Stimulated activated CD4-positive, alpha-beta T cell treated with anti-CD3 and anti-CD28 coated beads, Interleukin-1b, Interleukin-23, amount 100 ng/mL, for 4 hours (primary cell): ENCODE measurements around the gene CCDC191.

ENCODE experiments used
- DNase-seq, 2 donors: peaks; one replicate each; pipeline ENCODE4 v3.0.0-alpha.2; 2020; ENCODE audit warnings: low read depth in 2 of 2

Gene CCDC191, protein sequence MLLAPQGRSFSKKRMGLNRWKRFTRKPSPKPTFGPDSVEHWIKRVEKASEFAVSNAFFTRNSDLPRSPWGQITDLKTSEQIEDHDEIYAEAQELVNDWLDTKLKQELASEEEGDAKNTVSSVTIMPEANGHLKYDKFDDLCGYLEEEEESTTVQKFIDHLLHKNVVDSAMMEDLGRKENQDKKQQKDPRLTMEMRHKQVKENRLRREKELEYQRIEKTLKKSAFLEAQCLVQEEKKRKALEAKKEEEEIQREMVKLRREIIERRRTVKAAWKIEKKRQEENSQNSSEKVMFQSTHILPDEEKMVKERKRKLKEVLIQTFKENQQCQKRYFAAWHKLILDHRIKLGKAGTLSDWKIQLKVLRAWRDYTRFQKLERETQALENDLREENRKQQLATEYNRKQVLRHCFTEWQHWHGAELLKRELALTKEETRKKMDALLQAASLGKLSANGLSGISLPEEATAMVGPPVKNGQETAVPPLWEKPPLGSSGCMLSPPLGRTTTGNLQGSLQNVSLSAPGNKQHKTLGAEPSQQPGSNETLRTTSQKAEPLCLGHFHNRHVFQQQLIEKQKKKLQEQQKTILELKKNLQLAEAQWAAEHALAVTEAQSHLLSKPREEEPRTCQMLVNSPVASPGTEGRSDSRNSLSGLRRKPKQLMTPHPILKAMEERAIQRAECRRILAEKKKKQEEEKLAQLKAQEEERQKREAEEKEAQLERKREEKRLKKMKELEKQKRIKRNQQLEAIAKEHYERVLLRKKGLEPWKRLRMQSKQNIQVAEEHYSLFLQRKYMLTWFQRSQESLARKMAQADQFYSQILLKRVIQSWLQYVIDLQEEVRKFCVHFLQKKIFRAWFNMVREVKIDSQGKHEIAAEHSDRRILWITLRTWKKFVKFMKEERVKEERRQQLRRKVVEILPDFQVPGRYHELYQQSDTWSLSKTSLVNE

DNA sequence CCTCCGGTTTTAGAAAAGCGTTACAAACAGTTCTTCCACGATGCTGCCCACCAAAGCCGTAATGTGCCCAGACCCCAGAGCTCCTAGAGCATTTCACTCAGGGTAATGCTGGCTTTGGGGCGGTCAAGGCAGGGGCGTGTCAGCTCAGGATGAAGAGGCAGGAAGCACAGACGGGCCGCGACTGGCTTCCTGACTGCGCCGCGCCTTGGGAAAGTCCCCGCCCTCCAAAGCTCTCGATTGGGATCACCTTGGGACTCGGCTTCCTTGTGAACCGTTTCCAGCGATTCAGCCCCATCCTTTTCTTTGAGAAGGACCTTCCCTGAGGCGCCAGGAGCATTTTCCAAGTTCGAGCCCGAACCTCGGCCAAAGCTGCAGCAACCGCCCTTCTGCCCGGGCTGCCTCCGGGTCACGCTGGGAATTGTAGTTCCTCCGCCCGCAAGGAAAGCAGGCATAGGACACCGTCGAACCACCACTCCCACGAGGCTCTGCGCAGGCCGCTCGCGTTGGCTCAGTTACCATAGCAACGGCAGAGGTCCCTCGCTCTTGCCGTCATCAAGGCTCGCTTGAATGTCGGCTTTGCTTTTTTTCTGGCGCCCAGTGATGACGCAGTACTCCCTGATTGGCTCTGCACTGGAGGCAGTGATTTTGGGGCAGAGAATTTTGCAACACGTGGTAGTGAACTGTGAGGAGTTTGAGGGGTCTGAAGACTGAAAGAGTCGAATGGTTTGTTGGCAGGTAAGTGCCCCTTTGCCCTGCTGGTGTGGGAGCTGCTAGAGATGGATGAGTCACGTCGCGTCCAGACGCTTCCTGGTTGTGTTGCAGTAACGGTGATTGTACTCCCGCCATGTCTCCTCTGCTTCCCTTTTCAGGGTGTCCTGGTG lies at the start of gene CCDC191, which contains the start of gene QTRT2:
Gene CCDC191 (minus strand): TSS at position 397 of the 881 bp plus-strand sequence. CDS start 60 bp downstream, at position 337.
Gene QTRT2 (plus strand): TSS at position 608 of the 881 bp plus-strand sequence. CDS start 8,521 bp downstream, outside the sequence.
- peak; percentile 88 to 95 for DNase-seq

DNA sequence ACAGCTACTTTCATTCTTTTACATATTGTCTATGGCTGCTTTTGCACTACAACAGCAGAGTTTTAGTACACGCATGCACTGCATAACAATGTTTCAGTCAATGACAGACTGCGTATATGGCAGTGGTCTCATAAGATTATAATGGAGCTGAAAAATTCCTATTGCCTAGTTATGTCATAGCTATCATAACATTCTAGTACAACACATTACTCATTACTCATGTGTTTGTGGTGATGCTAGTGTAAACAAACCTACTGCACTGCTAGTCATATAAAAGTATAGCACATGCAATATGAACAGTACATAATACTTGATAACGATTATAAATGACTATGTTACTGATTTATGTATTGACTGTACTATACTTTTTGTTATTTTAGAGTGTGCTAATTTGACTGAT lies 48.1 kb upstream of the CCDC191 start:
- DNase-seq, result no peak

DNA sequence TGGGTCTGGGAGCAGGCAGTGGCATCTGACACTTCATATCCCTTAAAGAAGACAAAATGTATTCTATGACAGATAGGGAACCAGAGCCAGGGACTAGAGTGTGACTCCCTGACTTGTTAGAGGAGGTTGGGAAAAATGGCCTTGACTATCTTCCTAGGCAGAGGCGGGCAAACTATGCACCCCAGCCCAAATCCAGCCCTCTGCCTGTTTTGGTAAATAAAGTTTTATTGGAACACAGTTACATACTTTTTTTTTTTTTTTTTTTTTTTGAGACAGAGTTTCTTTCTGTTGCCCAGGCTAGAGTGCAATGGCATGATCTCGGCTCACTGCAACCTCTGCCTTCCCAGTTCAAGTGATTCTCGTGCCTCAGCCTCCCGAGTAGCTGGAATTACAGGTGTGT lies 47.5 kb upstream of the CCDC191 start:
- no peak for DNase-seq

DNA sequence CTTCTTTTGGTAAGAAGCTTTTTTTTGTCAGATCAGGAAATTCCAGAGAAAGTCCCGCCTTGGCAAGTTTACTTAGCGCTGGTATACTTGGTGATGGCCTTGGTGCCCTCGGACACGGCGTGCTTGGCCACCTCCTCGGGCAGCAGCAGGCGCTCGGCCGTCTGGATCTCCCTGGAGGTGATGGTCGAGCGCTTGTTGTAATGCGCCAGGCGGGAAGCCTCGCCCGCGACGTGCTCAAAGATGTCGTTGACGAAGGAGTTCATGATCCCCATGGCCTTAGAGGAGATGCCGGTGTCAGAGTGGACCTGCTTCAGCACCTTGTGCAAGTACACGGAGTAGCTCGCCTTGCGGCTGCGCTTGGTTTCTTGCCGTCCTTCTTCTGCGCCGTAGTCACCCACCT lies 46.9 kb upstream of the CCDC191 start:
- no peak for DNase-seq

DNA sequence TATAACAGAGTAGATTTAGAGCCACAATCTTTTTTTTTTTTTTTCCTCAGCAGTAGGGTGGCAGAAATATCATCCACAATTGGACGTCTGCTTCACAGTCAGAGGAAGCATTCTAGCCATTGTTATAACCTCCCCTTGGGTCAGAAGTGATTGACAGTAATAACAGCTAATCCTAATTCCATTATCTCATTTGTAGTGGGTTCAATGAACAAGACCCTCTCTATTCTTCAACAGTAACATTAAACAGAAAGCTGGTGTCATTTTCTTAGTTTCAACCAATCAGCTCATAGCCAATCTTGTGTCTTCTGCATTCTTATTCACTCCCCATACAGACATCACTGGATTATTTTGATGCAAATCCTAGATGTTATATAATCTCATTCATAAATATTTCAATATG lies 44.8 kb upstream of the CCDC191 start:
- no peak for DNase-seq

DNA sequence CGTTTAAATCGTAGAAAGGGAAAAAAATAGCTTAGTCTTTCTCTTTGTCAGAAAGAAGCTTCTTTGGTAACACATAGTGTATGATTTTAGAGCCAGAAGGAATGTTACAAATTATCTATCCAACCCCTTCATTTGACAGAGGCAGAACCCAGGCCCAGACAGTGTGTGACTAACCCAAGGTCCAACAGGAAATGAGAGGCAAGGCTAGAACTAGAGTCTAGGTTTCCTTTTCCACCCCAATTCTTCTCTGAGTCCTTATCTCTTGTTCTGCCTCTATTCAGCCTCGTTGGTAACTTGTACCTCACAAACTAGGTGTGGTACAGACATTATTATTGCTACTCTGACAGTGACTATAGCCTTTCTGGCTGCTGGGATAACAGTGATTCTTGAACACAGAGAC lies 39.5 kb upstream of the CCDC191 start:
- no peak for DNase-seq

DNA sequence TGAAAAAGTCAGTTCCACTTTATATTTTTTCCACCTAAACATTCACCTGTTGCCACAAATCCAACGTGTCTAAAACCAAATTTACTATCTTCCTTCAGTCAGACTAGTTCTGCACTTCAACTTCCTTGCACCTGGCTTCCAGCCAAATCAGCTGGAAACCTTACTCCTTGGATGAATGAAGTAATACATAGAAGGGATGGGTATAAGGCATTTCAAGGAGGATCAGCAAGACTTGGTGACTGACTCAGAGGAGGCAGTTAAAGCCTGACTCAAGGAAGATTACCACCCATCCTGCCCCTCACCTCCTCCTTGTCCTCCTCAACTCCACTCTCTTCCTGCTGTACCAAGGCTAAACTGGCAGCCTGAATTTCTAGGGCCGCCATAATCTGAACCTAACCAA lies 37.3 kb upstream of the CCDC191 start:
- no peak for DNase-seq

DNA sequence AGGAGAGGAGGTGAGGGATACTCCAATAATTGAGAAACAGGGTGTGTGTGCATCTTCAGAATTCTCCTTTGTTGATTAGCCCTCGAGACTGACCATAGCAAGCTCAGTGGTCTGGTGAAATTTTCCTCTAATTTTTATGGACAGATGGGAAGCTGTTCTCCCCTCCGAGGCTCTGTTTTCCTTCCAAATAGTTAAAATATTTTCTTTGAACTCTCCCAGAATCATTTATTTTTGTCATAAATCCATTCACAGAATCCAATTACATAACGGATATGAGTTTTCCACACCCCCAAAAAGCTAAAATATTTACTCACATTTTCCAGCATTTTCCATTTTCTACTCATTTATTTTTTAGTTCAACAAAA lies 36.7 kb upstream of the CCDC191 start:
- DNase-seq, result no peak

DNA sequence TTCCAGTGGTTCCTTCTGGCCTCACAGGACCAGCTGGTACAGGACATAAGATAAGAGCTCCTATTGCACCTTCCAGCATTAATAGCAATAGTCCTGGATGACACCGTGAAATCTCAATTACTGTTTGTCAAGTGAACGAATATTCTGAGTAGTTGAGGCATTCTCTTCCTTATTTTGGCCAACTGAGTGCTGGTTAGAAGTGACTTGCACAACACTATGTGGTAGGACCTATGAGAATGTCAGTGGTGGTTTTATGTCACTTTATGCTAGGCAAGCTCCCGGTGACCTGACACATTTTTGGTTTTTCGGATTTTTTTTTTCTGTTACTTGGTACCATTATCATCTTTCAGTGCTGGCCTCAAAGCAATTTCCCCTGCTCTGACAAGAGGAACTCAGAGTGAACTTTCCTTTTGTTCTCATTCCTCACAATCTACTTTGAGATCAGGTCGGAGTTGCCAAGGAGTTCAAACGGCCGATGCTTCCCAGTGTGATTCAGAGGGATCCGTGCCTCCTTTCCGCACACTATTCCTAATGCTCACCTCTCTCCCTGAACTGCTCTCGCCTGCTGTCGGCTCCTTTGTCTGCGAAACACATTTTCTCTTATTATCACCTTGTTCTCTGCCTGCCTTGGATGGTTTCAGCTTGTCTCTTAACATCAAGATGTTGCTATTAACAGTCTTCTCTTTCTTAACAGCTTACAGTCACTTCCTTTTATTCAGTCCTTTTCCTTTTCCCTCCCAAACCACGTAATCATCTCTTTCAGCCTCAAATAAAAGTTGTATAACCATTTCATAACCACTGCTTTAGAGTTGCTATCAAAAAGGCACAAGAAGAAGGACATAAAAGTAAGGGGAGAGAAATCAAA lies 36.1 kb upstream of the CCDC191 start:
- no peak for DNase-seq

DNA sequence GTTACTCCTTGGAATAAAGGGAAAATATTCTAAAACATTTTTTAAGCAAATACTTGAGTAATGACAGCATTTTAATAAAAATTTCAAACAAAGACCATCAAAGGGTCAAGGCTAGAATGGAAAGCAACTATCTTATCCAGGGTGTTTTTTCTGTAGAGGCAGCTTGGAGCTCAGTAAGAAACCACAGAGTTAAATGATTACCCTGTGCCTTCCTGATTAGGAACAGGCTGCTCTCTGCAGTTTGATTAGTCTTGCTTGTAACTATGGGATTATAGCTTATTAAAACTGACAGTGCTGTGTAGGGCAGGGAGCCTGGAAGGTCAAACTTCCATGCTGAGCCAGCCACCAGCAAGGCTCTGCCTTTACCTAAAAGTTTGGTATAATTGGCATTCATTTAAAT lies 33.3 kb upstream of the CCDC191 start:
- DNase-seq, result no peak

DNA sequence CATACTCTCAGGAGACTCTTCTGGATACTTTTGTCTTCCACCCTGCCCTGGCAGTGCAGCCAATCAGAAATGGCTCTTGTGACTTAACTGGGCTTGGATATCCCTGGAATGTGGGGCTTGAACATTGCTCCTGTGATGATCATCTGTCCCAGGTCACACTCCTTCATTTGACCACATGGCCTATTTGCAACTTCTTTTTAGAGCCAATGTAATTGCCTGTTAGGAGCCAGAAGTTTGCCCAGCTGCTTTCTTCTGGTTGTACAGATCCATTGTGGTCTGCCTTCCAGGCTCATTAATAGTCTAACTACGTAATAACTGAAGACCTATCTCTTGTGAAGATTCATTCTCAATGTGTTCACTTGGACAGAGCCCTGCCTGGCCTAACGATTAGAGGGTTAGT lies 30.0 kb upstream of the CCDC191 start:
- DNase-seq, result no peak

DNA sequence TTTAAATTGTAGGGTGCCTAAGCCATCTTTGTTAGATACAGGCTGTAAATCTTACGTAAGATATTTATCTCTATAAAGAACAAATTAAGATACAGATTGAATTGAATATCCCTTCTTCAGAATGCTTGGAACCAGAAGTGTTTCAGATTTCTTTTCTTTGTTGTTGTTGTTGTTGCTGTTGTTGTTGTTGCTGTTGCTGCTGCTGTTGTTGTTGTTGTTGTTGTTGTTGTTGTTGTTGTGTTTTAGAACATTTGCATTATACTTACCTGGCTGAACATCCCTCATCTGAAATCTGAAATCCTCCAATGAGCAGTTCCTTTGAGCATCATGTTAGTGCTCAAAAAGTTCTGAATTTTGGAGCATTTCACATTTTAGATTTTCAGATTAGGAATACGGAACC lies 26.8 kb upstream of the CCDC191 start:
- no peak for DNase-seq

DNA sequence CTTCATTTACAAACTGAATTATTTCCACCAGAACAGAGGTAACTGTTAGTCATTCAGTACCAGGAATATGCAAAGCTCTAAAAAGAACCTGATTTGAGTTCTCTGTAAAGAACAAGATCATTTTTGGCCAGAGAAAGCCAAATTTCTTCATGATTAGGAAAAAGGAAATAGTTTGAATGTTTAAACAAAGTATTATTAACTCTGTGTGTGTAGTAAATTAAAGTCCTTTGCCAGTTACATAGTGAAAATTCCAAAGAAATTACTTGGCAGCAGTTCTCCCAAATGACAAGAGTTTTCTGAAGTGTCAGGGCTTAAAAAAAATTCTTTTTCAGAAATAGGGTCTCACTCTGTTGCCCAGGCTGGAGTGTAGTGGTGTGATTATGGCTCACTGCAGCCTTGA lies 24.7 kb upstream of the CCDC191 start:
- no peak for DNase-seq

DNA sequence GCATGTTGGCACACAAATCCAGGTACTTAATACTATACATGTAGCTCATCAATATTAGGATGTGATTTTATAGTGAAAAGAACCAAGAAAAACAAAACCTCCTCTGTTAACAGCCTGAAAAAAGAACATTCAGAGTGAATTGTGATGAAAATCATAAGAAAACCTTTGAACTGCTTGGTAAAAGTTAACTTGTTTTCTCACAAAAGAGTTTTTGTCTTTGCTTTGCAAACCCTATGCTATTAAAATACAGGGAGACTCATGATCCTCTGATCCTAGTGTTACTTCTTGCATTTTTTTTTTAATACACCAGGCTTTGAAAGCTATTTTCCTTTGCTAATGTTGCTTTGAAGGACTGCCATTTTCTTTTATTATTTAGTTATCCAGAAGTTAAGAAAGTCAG lies 23.9 kb upstream of the CCDC191 start:
- DNase-seq, result no peak

DNA sequence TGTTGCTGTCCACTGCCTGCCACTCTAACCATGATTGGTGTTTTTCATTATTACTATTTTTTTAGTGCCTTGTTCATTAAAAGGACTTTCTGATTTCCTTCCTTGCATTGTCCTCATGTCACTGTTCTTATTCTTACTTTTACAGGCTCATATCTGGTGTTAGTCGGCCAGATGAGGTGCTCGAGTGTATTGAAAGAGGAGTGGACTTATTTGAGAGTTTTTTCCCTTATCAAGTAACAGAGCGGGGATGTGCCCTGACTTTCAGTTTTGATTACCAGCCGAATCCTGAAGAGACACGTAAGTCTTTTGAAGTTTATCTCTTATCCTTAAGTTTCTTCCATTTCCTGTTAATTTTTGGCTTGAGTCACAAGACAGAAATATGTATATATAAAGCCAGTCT lies 23.4 kb upstream of the CCDC191 start:
- no peak for DNase-seq

DNA sequence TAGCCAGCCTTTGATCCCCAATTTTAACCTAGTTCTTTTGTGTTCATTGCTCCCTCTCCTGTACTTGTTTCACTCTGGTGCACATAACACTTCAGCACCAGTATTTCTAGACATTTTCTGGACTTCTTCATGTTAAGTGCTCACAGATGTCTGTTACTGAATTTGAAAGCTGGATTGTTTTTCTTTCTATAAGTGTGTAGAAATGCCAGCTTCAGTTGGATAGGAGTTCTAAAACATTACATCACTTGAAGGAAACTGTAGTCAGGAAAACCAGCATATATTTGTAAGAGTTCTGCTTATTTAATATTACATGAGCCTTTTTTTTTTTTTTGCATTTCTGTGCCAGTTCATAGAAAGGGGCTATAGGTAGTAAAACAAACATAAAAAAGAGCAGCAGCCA lies 21.8 kb upstream of the CCDC191 start:
- no peak for DNase-seq

DNA sequence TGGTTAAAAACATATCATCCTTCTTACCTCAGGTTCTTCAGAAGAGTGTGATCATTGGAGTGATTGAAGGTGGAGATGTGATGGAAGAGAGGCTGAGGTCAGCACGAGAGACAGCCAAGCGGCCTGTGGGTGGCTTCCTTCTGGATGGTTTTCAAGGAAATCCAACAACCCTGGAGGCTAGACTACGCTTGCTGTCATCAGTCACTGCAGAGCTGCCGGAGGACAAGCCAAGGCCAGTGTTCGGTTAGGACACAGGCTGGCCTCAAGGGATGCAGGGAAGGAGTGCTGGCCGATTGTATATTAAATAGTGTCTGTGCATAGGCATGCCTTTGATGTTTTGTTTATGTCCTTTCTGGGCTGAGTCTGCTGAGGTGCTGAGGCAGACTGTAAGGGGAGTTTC lies 20.4 kb upstream of the CCDC191 start:
- no peak for DNase-seq

DNA sequence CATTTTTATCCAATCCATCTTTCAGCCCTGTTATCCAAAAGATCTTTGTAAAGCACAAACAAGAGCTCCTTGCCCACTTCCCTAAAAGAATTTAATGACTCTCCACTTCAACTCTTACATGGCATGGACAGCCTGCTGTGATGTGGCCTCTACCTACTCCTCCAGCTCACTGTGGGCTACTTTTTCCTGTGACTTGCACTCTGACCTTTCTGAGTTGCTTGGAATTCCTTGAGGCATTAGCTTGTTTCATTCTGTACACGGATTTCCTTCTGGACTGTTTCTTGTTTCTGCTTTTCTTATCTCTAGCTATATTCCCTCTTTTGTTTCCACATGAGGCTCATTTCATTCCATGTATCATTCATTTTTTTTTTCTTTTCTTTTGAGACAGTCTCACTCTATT lies 15.5 kb upstream of the CCDC191 start:
- DNase-seq, result no peak

DNA sequence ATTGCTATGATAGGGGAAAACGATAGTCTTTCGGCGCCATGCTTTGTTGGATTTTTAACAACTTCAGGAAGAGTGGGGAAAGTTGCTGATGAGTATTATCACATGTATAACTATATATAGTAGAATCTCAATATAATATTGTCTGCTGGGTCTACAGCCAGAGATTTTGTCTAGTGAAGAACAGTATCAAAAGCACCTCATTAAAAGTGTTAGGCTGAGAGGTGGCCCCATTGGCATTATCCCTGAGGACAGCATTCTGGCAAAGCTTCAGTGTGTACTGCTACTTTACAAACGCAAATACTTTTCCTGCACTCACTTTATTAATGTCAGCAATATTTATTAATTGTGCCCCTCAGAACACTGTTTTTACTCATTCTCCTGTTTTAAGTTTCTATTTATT lies 12.0 kb upstream of the CCDC191 start:
- no peak for DNase-seq

DNA sequence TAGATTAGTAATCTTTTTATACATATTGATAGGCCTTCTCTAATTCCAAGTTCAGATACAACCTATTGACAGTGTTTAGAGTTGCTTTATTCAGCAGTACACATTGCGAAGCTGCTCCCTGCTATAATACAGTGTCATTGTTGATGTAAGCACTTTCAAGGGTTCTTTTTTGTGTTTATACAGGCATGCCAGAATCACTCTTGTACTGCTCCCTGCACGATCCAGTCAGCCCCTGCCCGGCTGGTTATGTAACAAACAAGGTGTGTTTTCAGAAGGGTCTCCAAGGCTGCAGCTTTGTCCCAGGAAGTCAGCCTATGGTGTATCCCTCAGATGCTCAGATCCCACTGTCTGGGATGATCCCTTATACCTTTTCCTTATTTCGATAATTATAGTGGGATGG lies 11.5 kb upstream of the CCDC191 start:
- no peak for DNase-seq
